H1 (cell line): ENCODE results near the gene SPACA5. TPM values are rescaled to one million over a fixed set of nuclear protein-coding genes. Genes with fewer than 3 reads are reported as not detected.

ENCODE experiments used
- CTCF ChIA-PET: fragments of 300-600 bp; sonication (Branson Sonifier 250); formaldehyde crosslinking; loops from one replicate; lab custom pipeline; 2021; ENCODE audit not compliant: partially characterized antibody; lab: Charles Lee
- POLR2A ChIA-PET: fragments of 300-600 bp; sonication (Branson Sonifier 250); formaldehyde crosslinking; loops from one replicate; lab custom pipeline; 2021; ENCODE audit warnings: inconsistent platforms; ENCODE audit not compliant: partially characterized antibody; lab: Charles Lee
- DNase-seq, 2 experiments: peaks; one replicate each; pipeline versions ENCODE4 v3.0.0 to v3.0.0-alpha.2; 2010 to 2022; ENCODE audit warnings: low spot score in 2 of 2, low read depth in 1 of 2, mixed read lengths in 1 of 2
- FAIRE-seq: peaks from 2 replicates; lab custom pipeline; 2011; peaks lifted over from hg19 to GRCh38; lab: Jason Lieb, UNC
- H2AFZ ChIP-seq: 2 replicates; pipeline ENCODE4 v1.8.1; 2012; ENCODE audit warnings: low read length, inconsistent platforms
- H2AK5ac ChIP-seq: 2 replicates; pipeline ENCODE4 v1.6.1; 2013; ENCODE audit warnings: low read depth, low read length
- H2BK120ac ChIP-seq: replicated peaks from 2 replicates; pipeline ENCODE3; 2013; ENCODE audit warnings: low read depth, low read length, inconsistent platforms
- H2BK12ac ChIP-seq: 2 replicates; pipeline ENCODE4 v1.6.1; 2013; ENCODE audit warnings: low read depth, low read length
- H2BK15ac ChIP-seq: 2 replicates; pipeline ENCODE4 v1.6.1; 2013; ENCODE audit warnings: low read length
- H2BK20ac ChIP-seq: 2 replicates; pipeline ENCODE4 v1.6.1; 2013; ENCODE audit warnings: low read length
- H2BK5ac ChIP-seq: 2 replicates; pipeline ENCODE4 v1.6.1; 2013; ENCODE audit warnings: low read depth, low read length
- H3K14ac ChIP-seq: 2 replicates; pipeline ENCODE4 v1.6.1; 2013; ENCODE audit warnings: inconsistent platforms; ENCODE audit not compliant: insufficient read length
- H3K18ac ChIP-seq: 2 replicates; pipeline ENCODE4 v1.6.1; 2013; ENCODE audit warnings: low read length; ENCODE audit errors: extremely low read depth
- H3K23ac ChIP-seq: 2 replicates; pipeline ENCODE4 v1.6.1; 2013; ENCODE audit warnings: inconsistent platforms; ENCODE audit not compliant: insufficient read length
- H3K23me2 ChIP-seq: 2 replicates; pipeline ENCODE4 v1.6.1; 2013; ENCODE audit warnings: low read depth, low read length
- H3K27ac ChIP-seq: 2 replicates; pipeline ENCODE4 v1.6.1; 2011; ENCODE audit warnings: low read depth, low read length, inconsistent platforms
- H3K27me3 ChIP-seq, 4 experiments: replicated peaks in 1 of 4; 1 replicate in 1 of 4; 2 replicates in 3 of 4; pipeline versions ENCODE4 v1.6.1 to v1.8.1; 2011 to 2013; ENCODE audit warnings: low read length in 3 of 4, mild to moderate bottlenecking in 3 of 4, inconsistent platforms in 2 of 4, mixed read lengths in 2 of 4, moderate library complexity in 1 of 4; ENCODE audit not compliant: control insufficient read depth in 3 of 4, insufficient read depth in 3 of 4; ENCODE audit errors: extremely low read depth in 1 of 4
- H3K36me3 ChIP-seq, 4 experiments: 2 replicates each; pipeline versions ENCODE4 v1.6.1 to v1.8.1; 2011 to 2013; ENCODE audit warnings: mild to moderate bottlenecking in 4 of 4, low read length in 3 of 4, moderate library complexity in 2 of 4, control low read depth in 1 of 4, inconsistent platforms in 1 of 4; ENCODE audit not compliant: insufficient read depth in 4 of 4, control insufficient read depth in 2 of 4
- H3K4ac ChIP-seq: replicated peaks from 2 replicates; pipeline ENCODE3; 2013; ENCODE audit warnings: low read length, low read depth, mixed read lengths, inconsistent platforms; ENCODE audit not compliant: insufficient read length
- H3K4me1 ChIP-seq, 4 experiments: replicated peaks in 1 of 4; 1 replicate in 1 of 4; 2 replicates in 3 of 4; pipeline versions ENCODE4 v1.6.1 to v1.8.1; 2011 to 2013; ENCODE audit warnings: low read length in 3 of 4, inconsistent platforms in 2 of 4, mixed read lengths in 1 of 4; ENCODE audit not compliant: insufficient read depth in 4 of 4, control insufficient read depth in 3 of 4
- H3K4me2 ChIP-seq, 2 experiments: 2 replicates each; pipeline versions ENCODE4 v1.6.1 to v1.8.1; 2011 to 2013; ENCODE audit warnings: low read depth in 2 of 2, low read length in 2 of 2, control low read depth in 1 of 2, inconsistent platforms in 1 of 2, mild to moderate bottlenecking in 1 of 2; ENCODE audit not compliant: insufficient read depth in 1 of 2
- H3K4me3 ChIP-seq, 4 experiments: fragments of 200-600, 300-600 bp in 1 of 4; sonication (generic), shearing (Covaris generic), sonication (Bioruptor Twin) in 1 of 4; 2 replicates each; pipeline versions ENCODE4 v1.5.1 to v1.8.1; 2011 to 2016; ENCODE audit warnings: low read length in 4 of 4, low read depth in 3 of 4, control low read depth in 2 of 4, inconsistent platforms in 2 of 4, mild to moderate bottlenecking in 2 of 4, mixed read lengths in 1 of 4, moderate library complexity in 1 of 4; ENCODE audit not compliant: insufficient read depth in 2 of 4; ENCODE audit errors: extremely low read depth in 1 of 4
- H3K56ac ChIP-seq: replicated peaks from 2 replicates; pipeline ENCODE3; 2013; ENCODE audit warnings: low read depth, mild to moderate bottlenecking, mixed read lengths, low read length, inconsistent platforms; ENCODE audit not compliant: insufficient read length
- H3K79me1 ChIP-seq: 2 replicates; pipeline ENCODE4 v1.6.1; 2013; ENCODE audit warnings: low read depth, low read length, control low read depth
- H3K79me2 ChIP-seq, 2 experiments: 2 replicates each; pipeline versions ENCODE4 v1.6.1 to v1.8.1; 2012 to 2013; ENCODE audit warnings: low read length in 2 of 2, mild to moderate bottlenecking in 2 of 2, inconsistent platforms in 1 of 2; ENCODE audit not compliant: insufficient read depth in 2 of 2, control insufficient read depth in 1 of 2
- H3K9ac ChIP-seq, 4 experiments: replicated peaks in 1 of 4; 1 replicate in 1 of 4; 2 replicates in 3 of 4; pipeline versions ENCODE4 v1.6.1 to v1.8.1; 2011 to 2013; ENCODE audit warnings: low read depth in 3 of 4, low read length in 3 of 4, control low read depth in 2 of 4, mild to moderate bottlenecking in 2 of 4, moderate library complexity in 2 of 4, inconsistent platforms in 1 of 4; ENCODE audit errors: extremely low read depth in 1 of 4
- H3K9me3 ChIP-seq, 2 experiments: 2 replicates each; pipeline versions ENCODE4 v1.6.1 to v1.8.1; 2012 to 2013; ENCODE audit warnings: mild to moderate bottlenecking in 2 of 2, moderate library complexity in 2 of 2, control low read depth in 1 of 2, inconsistent platforms in 1 of 2, low read depth in 1 of 2, low read length in 1 of 2, mixed read lengths in 1 of 2; ENCODE audit not compliant: insufficient read depth in 2 of 2
- H4K20me1 ChIP-seq, 2 experiments: replicated peaks in 1 of 2; 2 replicates each; pipeline versions ENCODE3 to v1.8.1; 2011 to 2013; ENCODE audit warnings: inconsistent platforms in 2 of 2, low read length in 2 of 2, mild to moderate bottlenecking in 1 of 2; ENCODE audit not compliant: insufficient read depth in 2 of 2, control insufficient read depth in 1 of 2
- H4K5ac ChIP-seq: 2 replicates; pipeline ENCODE4 v1.6.1; 2013; ENCODE audit warnings: low read length, low read depth, mixed read lengths, inconsistent platforms; ENCODE audit not compliant: insufficient read length
- H4K8ac ChIP-seq: 2 replicates; pipeline ENCODE4 v1.8.0; 2013; ENCODE audit warnings: mild to moderate bottlenecking, moderate library complexity, low read length, inconsistent platforms; ENCODE audit not compliant: insufficient read depth; ENCODE audit errors: extremely low read depth
- H4K91ac ChIP-seq: replicated peaks from 2 replicates; pipeline ENCODE3; 2013; ENCODE audit warnings: low read length, mixed read lengths, inconsistent platforms; ENCODE audit not compliant: insufficient read length
- RNF2 ChIP-seq: fragments of 200-900, 300-1000 bp; sonication (generic); IDR thresholded peaks from 2 replicates; pipeline ENCODE4 v1.7.1; 2016; ENCODE audit warnings: borderline replicate concordance, low read depth, mild to moderate bottlenecking, antibody characterized with exemption, low read length; ENCODE audit not compliant: poor library complexity, severe bottlenecking; ENCODE audit errors: missing control alignments
- SUZ12 ChIP-seq: fragments of 200-600 bp; sonication (generic); IDR thresholded peaks from 2 replicates; pipeline ENCODE4 v1.6.1; 2012; ENCODE audit warnings: mild to moderate bottlenecking, inconsistent platforms, low read length, moderate library complexity, mixed read lengths
- ZNF274 ChIP-seq: IDR thresholded peaks from 2 replicates; pipeline ENCODE4 v1.7.0; 2012; ENCODE audit warnings: low read length, borderline replicate concordance; ENCODE audit errors: extremely low read depth
- WGBS, 2 experiments: shearing (Covaris generic) in 1 of 2; methylation state at CpG; one replicate each; pipeline versions ENCODE4 v1.1.6 to v1.1.7; 2013 to 2015; ENCODE audit warnings: low lambda C conversion rate in 2 of 2, mixed read lengths in 2 of 2, inconsistent platforms in 1 of 2, low coverage in 1 of 2, missing lambda C conversion rate in 1 of 2; ENCODE audit not compliant: insufficient replicate concordance in 2 of 2, insufficient coverage in 1 of 2, insufficient read length in 1 of 2; ENCODE audit errors: extremely low coverage in 1 of 2, missing lambda C conversion rate in 1 of 2; 5-methylcytosine and 5-hydroxymethylcytosine counted together
- polyA plus RNA-seq, 7 experiments: library from polyadenylated mRNA; depleted of rRNA in 3 of 7; stranded (reverse) in 5 of 7; unstranded in 2 of 7; fragments of >200 nt in 5 of 7; fragments of 200-250 nt in 2 of 7; gene quantifications; 1 replicate in 5 of 7; 2 replicates in 1 of 7; 4 replicates in 1 of 7; pipeline versions ENCODE4 v1.2.1 to v1.2.3, GENCODE V29; 2011 to 2013; ENCODE audit warnings: missing spikeins in 2 of 7, mixed read lengths in 2 of 7
- total RNA-seq: library from RNA; stranded (reverse); fragmentation: NEBNext Ultra II Directional; extraction: Animal tissue kit (Norgen Biotek cat#: 25700); gene quantifications from 2 replicates; pipeline ENCODE4 v1.2.1, GENCODE V29; 2021

SPACA5 gene
- total and polyA plus RNA-seq, 2 of the 8 experiments (the other 6 are each of a cell fraction or from before 2014, with no cell fraction given), result 0.26 TPM; not detected in 1

GRCh38 chrX:47976254-47977151 is 30.3 kb upstream of the SPACA5 start:
- H2BK12ac ChIP-seq, result no peak overlapping the region
- no peak for FAIRE-seq
- no peak overlapping the region for H3K9ac ChIP-seq
- peaks cover 34 to 50% of the 10 kb centered on the region in 2 experiments for H3K9me3 ChIP-seq
- no peak overlapping the region for H4K5ac ChIP-seq
- no peak overlapping the region for H4K8ac ChIP-seq
- no peak overlapping the region for H2BK15ac ChIP-seq
- no peak for DNase-seq
- H3K27me3 ChIP-seq, result no peaks in the 10 kb centered on the region
- no peak overlapping the region for H3K4me3 ChIP-seq
- no peak overlapping the region for H3K27ac ChIP-seq
- no peaks in the 10 kb centered on the region for H3K79me1 ChIP-seq
- H3K36me3 ChIP-seq, result peaks cover 0 to 61% (median 30%) of the 10 kb centered on the region in 4 experiments; a peak in 6 of 8 replicates
- no peak overlapping the region for H3K23ac ChIP-seq
- H3K4ac ChIP-seq, result no peak overlapping the region
- no peak overlapping the region for H3K4me2 ChIP-seq
- H3K56ac ChIP-seq, result no peak overlapping the region
- 91% methylated on average over 6 of the region's 6 CpGs; no CpG with 5 or more reads in 1 of the 2 experiments for WGBS, 2 experiments
- H2AK5ac ChIP-seq, result no peak overlapping the region
- H3K23me2 ChIP-seq, result no peaks in the 10 kb centered on the region; the same call in 1 of the 2 replicates
- TF ChIP-seq ZNF274, result peak; percentile 78
- TF ChIP-seq SUZ12, result no peak
- TF ChIP-seq RNF2, result no peak
- no peak overlapping the region for H2BK120ac ChIP-seq
- no peaks in the 10 kb centered on the region for H3K79me2 ChIP-seq
- H4K91ac ChIP-seq, result no peak overlapping the region
- no peak overlapping the region for H2BK5ac ChIP-seq
- H3K4me1 ChIP-seq, result no peaks in the 10 kb centered on the region
- ChIA-PET CTCF (no interaction called here), POLR2A (no interaction called here)
- no peak overlapping the region for H2BK20ac ChIP-seq
- no peak overlapping the region for H3K14ac ChIP-seq
- no peaks in the 10 kb centered on the region for H4K20me1 ChIP-seq
- no peak overlapping the region for H2AFZ ChIP-seq
- H3K18ac ChIP-seq, result no peak overlapping the region
